ENCODE results near the gene MEGF6. TPM values are rescaled to one million over a fixed set of nuclear protein-coding genes. Genes with fewer than 3 reads are reported as not detected.

MEGF6 gene
- total RNA-seq, 1 donor from 2014 or later = 10.9 TPM

DNA sequence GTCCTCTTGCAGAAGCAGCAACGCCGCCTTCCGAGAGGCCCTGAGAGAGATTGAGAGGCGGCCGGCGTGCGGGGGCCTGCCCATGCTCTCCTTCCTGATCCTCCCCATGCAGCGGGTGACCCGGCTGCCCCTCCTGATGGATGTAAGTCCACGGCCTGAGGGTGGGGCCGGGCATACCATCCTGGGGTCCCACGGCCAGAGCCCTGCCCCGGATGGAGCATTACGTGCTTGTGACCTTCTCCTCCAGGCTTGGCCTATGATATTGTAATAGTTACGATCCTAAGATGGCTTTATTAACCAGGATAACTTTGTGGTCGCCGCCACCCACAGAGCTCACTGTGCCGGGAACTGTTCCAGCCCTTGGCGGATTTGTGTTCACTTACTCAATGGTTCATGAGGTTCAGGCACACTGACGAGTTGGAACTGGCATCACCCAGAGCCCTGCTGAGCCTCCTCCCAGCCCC is 137.9 kb downstream of the MEGF6 start:
- H3K4me1 Mint-ChIP-seq = no peaks in the 10 kb centered on the region
- intact Hi-C loops (cut with micrococcal nuclease) = no loop called here
- no peak for TF ChIP-seq CTCF (IDR thresholded peaks at IDR 0.05)
- ATAC-seq (ENCODE audit: low read depth) (no peak), DNase-seq (no peak)
- ChIA-PET POLR2A (no interaction called here), CTCF (no interaction called here)
- H3K4me3 Mint-ChIP-seq = no peak overlapping the region
- no peak overlapping the region for H3K27ac Mint-ChIP-seq
- no peaks in the 10 kb centered on the region for H3K36me3 Mint-ChIP-seq (ENCODE audit: low read depth)
- H3K27me3 Mint-ChIP-seq = no peaks in the 10 kb centered on the region
- no peaks in the 10 kb centered on the region for H3K9me3 Mint-ChIP-seq

DNA sequence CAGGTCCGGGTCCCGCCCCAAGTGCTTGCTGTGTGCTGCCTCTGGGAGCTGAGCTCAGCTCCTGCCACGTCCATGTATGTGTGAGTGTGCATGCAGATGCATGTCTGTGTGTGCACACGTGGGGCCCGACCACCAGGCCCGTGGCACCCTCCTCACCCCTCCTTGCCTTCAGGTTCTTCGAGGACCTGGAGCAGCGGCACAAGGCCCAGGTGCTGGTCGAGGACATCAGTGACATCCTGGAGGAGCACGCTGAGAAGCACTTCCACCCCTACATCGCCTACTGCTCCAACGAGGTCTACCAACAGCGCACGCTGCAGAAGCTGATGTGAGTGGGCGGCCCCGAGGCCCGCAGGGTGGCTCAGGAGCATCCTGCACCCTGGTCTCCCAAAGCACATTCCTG is 138.4 kb downstream of the MEGF6 start:
- Mint-ChIP-seq H3K4me1 (no peaks in the 10 kb centered on the region), H3K4me3 (no peak overlapping the region), H3K27ac (no peak overlapping the region), H3K27me3 (no peaks in the 10 kb centered on the region), H3K9me3 (no peaks in the 10 kb centered on the region), H3K36me3 (ENCODE audit: low read depth) (no peaks in the 10 kb centered on the region)
- POLR2A ChIA-PET = no interaction called here
- intact Hi-C loops (cut with micrococcal nuclease) = no loop called here
- ATAC-seq (ENCODE audit: low read depth) (no peak), DNase-seq (no peak)
- TF ChIP-seq CTCF (IDR thresholded peaks at IDR 0.05) = no peak
- CTCF ChIA-PET = no interaction called here

DNA sequence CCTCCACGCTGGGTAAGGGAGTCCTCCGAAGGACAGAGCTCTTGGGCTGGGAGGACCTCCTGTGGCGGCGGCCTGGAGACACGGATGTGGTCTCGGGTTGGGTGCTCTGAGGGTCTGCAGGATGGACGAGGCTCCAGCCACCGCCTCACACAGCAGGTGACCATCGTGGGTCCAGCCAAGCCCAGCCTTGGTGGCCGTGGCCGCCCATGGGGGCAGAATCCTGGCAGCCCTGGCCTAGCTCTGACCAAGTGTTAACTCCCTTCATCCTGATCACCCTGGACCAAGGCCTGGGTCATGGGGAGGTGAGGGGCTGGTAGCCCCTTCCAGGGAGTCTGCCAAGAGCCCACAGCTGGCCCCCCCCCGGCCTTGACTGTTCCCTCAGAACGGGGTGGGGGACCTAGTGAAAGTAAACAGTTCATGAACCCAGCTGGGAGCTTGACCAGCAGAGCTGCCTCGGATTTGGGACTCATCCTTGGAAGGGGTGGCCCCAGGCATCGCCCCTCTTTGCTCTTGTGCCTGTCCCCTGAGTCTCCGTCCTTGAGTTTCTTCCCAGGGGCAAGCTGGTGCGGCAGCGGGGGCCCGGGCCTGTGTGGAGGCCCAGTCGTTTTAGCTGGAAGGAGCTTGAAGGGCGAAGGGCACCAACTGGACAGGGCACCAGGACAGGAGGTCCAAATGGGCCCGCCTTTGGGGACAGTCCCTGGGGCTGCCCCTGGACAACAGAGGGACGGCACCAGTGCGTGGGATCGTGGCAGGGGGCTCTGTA is 139.0 kb downstream of the MEGF6 start:
- H3K27me3 Mint-ChIP-seq = no peaks in the 10 kb centered on the region
- TF ChIP-seq CTCF (IDR thresholded peaks at IDR 0.05) = no peak
- no peak overlapping the region for H3K27ac Mint-ChIP-seq
- CTCF ChIA-PET = no interaction called here
- H3K36me3 Mint-ChIP-seq (ENCODE audit: low read depth) = no peaks in the 10 kb centered on the region
- DNase-seq (no peak), ATAC-seq (ENCODE audit: low read depth) (no peak)
- H3K4me3 Mint-ChIP-seq = no peak overlapping the region
- no peaks in the 10 kb centered on the region for H3K9me3 Mint-ChIP-seq
- POLR2A ChIA-PET = no interaction called here
- intact Hi-C loops (cut with micrococcal nuclease) = no loop called here
- H3K4me1 Mint-ChIP-seq = no peaks in the 10 kb centered on the region

GRCh38 chr1:3471356-3472087 is 139.8 kb downstream of the MEGF6 start:
- peaks cover 2% of the 10 kb centered on the region for H3K27me3 Mint-ChIP-seq
- no peak overlapping the region for H3K4me3 Mint-ChIP-seq

More at GRCh38 chr1:3471356-3472087, 139.8 kb downstream of the MEGF6 start:
- no peak overlapping the region for H3K27ac Mint-ChIP-seq
- no peak for TF ChIP-seq CTCF (IDR thresholded peaks at IDR 0.05)
- no peaks in the 10 kb centered on the region for H3K9me3 Mint-ChIP-seq
- CTCF ChIA-PET = no interaction called here
- ATAC-seq (ENCODE audit: low read depth) (no peak), DNase-seq (no peak)
- no peaks in the 10 kb centered on the region for H3K36me3 Mint-ChIP-seq (ENCODE audit: low read depth)
- H3K4me1 Mint-ChIP-seq = no peaks in the 10 kb centered on the region
- POLR2A ChIA-PET = no interaction called here
- intact Hi-C loops (cut with micrococcal nuclease) = no loop called here

All from activated B cell treated with CpG ODN at 0.5 μM for 24 hours (primary cell).